PC-3 (cell line): Measurements from ENCODE around the gene CLCN4.

ENCODE experiments used
- EZH2 ChIP-seq: fragments of 300-600 bp; sonication (generic); IDR thresholded peaks from one replicate; pipeline ENCODE4 v1.6.1; 2017; ENCODE audit warnings: antibody characterized with exemption, mild to moderate bottlenecking, low read length; ENCODE audit not compliant: unreplicated experiment
- TF ChIP-seq, protein P1 (sequence below): fragments of 300-600 bp; sonication (generic); conservative IDR thresholded peaks from 2 replicates; pipeline ENCODE4 v1.5.1; 2017; ENCODE audit warnings: antibody characterized with exemption, low read depth, mild to moderate bottlenecking, low read length

DNA sequence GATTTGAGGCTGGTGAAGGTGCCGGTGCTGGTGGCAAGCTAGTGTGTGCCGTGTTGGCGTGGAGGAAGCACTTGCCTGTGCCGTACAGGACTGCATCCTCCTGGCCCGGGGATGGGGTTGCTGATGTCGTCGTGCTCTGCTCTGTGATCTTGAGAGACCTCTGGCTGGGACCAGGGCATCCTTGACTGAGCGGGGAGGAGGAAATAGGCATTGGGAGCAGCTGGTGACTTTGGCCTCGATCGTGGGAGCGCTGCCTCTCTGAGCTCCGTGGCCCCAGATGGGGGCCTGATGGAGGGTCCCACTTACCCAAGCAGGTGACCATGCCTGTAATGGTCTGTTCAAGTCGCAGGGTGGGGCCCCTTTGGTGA is 31.5 kb upstream of the CLCN4 start:
- TF ChIP-seq, protein P1, sequence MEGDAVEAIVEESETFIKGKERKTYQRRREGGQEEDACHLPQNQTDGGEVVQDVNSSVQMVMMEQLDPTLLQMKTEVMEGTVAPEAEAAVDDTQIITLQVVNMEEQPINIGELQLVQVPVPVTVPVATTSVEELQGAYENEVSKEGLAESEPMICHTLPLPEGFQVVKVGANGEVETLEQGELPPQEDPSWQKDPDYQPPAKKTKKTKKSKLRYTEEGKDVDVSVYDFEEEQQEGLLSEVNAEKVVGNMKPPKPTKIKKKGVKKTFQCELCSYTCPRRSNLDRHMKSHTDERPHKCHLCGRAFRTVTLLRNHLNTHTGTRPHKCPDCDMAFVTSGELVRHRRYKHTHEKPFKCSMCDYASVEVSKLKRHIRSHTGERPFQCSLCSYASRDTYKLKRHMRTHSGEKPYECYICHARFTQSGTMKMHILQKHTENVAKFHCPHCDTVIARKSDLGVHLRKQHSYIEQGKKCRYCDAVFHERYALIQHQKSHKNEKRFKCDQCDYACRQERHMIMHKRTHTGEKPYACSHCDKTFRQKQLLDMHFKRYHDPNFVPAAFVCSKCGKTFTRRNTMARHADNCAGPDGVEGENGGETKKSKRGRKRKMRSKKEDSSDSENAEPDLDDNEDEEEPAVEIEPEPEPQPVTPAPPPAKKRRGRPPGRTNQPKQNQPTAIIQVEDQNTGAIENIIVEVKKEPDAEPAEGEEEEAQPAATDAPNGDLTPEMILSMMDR = no peak
- no peak for TF ChIP-seq EZH2
